Bone marrow (tissue), 2 donors: ENCODE results near the gene FHIP1B.

ENCODE experiments used
- DNase-seq, 2 donors: peaks; one replicate each; lab custom pipeline; 2025; lab: John Stamatoyannopoulos, UW

FHIP1B gene

GRCh38 chr11:6240139-6240538 is 5.7 kb upstream of the FHIP1B start:
- no peak for DNase-seq

- DNase-seq = no peak
Measured at GRCh38 chr11:6238902-6239301, 4.5 kb upstream of the FHIP1B start, which contains the start of gene CNGA4. Gene CNGA4 (plus strand): TSS chr11:6239089. CDS start chr11:6239207, 118 bp downstream.

- no peak for DNase-seq
Measured at GRCh38 chr11:6237761-6238302, 3.4 kb upstream of the FHIP1B start.

GRCh38 chr11:6237266-6237665 is 2.8 kb upstream of the FHIP1B start:
- DNase-seq = no peak

- no peak for DNase-seq
Measured at GRCh38 chr11:6233984-6234386, 451 bp downstream of the FHIP1B start.

GRCh38 chr11:6232899-6233298 is 1.5 kb downstream of the FHIP1B start:
- no peak for DNase-seq

GRCh38 chr11:6229911-6230310 is 4.5 kb downstream of the FHIP1B start:
- DNase-seq = no peak

- DNase-seq = no peak
Measured at GRCh38 chr11:6228520-6228919, 5.9 kb downstream of the FHIP1B start.

- DNase-seq = no peak
Measured at GRCh38 chr11:6225896-6226295, 8.5 kb downstream of the FHIP1B start.

- no peak for DNase-seq
Measured at GRCh38 chr11:6225024-6225423, 9.4 kb downstream of the FHIP1B start.

- no peak for DNase-seq
Measured at GRCh38 chr11:6224421-6224820, 10.0 kb downstream of the FHIP1B start.

- no peak for DNase-seq
Measured at GRCh38 chr11:6223854-6224253, 10.6 kb downstream of the FHIP1B start.

GRCh38 chr11:6219359-6219758 is 15.1 kb downstream of the FHIP1B start:
- DNase-seq = no peak

GRCh38 chr11:6217722-6218121 is 16.7 kb downstream of the FHIP1B start:
- DNase-seq = no peak

- no peak for DNase-seq
Measured at GRCh38 chr11:6216501-6216900, 17.9 kb downstream of the FHIP1B start.

GRCh38 chr11:6214530-6214929 is 19.9 kb downstream of the FHIP1B start:
- DNase-seq = no peak

- no peak for DNase-seq
Measured at GRCh38 chr11:6210274-6210955, 24.0 kb downstream of the FHIP1B start.

- no peak for DNase-seq
Measured at GRCh38 chr11:6209801-6210200, 24.6 kb downstream of the FHIP1B start.

- DNase-seq = no peak
Measured at GRCh38 chr11:6206456-6207180, 27.8 kb downstream of the FHIP1B start.

- no peak for DNase-seq
Measured at GRCh38 chr11:6205366-6205765, 29.1 kb downstream of the FHIP1B start, which contains the start of gene C11orf42. Gene C11orf42 (plus strand): TSS chr11:6205557. CDS start chr11:6205616, 59 bp downstream.

- no peak for DNase-seq
Measured at GRCh38 chr11:6204706-6205105, 29.7 kb downstream of the FHIP1B start.

- DNase-seq = no peak
Measured at GRCh38 chr11:6203327-6203726, 31.1 kb downstream of the FHIP1B start.

- no peak for DNase-seq
Measured at GRCh38 chr11:6202041-6202440, 32.4 kb downstream of the FHIP1B start.
